HFF-Myc (cell line): ENCODE data around the gene NHS.

Experiments used
- DNase-seq: peaks from one replicate; pipeline ENCODE4 v3.0.0-alpha.2; 2011; ENCODE audit warnings: low read depth; ENCODE audit errors: extremely low read depth
- H3K4me3 ChIP-seq: replicated peaks from 2 replicates; pipeline ENCODE4 v1.5.1; 2011; ENCODE audit warnings: low read depth, mild to moderate bottlenecking, control low read depth, low read length
- TF ChIP-seq, protein P1 (sequence below): IDR thresholded peaks from 2 replicates; pipeline ENCODE4 v1.5.1; 2012; ENCODE audit warnings: mild to moderate bottlenecking, low read depth, low read length, control low read depth; ENCODE audit errors: missing control alignments

Gene NHS

DNA sequence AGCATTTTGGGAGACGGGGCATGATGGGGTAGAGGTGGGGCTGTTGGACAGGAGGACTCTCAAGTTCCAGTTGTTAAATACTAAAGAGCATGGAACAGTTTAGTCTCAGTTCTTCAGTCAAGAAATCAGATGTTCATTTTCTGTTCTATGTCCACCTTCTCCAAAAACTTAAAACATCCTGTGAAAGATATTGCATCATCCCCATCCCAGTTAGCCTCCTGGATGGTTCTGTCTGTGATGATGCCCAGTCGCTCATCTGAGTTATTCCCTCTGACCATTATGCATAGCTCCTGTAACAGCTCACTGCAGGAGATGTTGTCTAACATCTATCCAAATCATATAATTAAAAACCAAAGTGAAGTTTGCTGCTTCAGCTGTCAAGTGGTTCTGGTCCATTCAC, 330.2 kb downstream of the NHS start:
- H3K4me3 ChIP-seq = no peak overlapping the region
- TF ChIP-seq, protein P1, sequence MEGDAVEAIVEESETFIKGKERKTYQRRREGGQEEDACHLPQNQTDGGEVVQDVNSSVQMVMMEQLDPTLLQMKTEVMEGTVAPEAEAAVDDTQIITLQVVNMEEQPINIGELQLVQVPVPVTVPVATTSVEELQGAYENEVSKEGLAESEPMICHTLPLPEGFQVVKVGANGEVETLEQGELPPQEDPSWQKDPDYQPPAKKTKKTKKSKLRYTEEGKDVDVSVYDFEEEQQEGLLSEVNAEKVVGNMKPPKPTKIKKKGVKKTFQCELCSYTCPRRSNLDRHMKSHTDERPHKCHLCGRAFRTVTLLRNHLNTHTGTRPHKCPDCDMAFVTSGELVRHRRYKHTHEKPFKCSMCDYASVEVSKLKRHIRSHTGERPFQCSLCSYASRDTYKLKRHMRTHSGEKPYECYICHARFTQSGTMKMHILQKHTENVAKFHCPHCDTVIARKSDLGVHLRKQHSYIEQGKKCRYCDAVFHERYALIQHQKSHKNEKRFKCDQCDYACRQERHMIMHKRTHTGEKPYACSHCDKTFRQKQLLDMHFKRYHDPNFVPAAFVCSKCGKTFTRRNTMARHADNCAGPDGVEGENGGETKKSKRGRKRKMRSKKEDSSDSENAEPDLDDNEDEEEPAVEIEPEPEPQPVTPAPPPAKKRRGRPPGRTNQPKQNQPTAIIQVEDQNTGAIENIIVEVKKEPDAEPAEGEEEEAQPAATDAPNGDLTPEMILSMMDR = no peak
- no peak for DNase-seq

DNA sequence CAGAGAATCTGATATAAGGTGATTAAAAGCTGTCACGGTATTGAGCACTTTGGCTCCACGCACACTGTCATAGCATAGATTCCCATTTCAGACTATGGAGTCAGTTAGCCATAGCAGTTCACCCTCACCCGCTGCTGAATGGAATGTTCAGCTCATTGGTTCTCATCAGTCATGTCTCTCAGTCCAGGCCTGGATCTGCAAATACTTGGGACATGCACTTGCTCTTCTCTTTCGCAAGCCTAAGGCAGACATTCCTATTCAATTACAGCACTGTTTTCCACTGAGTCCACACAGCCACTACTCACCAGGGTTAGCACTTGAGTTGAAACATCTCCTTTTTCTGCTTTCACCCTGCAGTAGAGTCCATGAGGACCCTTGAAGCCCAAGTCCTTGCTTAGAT, 331.7 kb downstream of the NHS start:
- DNase-seq = no peak
- H3K4me3 ChIP-seq = no peak overlapping the region
- TF ChIP-seq, protein P1 = no peak

DNA sequence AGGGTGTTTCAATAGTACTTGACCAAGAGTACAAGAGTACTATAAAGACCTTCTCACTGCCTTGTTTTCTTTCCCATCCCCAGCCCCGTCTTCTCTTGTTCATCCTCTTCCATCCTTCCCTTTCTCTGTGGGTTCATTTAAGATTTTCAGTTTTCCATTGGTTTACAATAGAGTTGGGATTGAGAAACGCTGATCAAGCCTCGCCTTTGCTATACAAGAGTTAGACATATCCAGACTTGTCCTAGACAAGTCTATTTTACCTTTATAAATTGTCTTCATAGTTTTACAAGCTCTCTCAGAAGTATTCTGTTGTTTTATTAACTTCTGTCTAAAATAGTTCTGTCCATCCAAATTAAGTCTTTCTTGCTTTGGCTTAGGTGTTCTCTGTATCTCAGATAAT, 332.7 kb downstream of the NHS start:
- DNase-seq = no peak
- TF ChIP-seq, protein P1 = no peak
- H3K4me3 ChIP-seq = no peak overlapping the region

DNA sequence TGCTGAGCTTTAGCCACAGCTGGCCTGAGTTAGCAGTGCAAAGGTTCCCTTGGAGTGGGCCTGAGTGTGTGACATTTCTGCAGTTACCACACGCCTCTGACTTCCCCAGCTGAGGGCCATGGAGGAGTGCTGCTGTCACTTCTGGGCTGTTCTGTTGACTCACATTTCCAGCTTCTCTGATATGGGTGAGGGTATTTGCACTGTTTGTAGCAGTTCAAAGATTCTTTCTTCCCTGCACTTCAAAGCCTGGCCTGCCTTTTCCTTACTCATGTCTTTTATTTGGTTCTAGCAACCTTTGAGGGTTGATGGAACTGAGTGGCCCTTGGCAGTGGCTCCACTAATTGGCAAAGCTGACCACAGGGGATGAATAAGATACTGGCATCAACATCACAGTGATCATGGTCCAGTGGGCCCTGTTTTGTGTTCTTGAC, 335.9 kb downstream of the NHS start:
- TF ChIP-seq, protein P1 = no peak
- no peak overlapping the region for H3K4me3 ChIP-seq
- DNase-seq = no peak

DNA sequence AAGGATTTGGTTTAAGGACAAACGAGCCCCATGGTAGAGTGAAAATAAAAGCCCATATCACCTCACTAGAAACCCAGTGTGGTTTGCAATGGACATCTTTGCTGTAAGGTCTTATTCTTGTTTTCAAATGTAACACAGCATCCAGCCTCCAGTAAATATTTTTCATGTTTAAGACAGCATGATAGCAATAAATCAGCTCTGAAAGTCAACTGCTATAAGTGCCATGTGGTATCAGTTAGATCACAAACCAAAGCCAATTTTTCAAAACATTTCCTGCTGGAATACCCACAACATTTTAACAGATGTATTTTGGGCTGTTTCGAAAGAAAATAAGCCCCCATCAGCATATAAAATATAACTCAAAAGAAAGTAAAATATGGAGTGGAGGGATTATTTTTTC, 338.3 kb downstream of the NHS start:
- no peak overlapping the region for H3K4me3 ChIP-seq
- TF ChIP-seq, protein P1 = no peak
- no peak for DNase-seq

DNA sequence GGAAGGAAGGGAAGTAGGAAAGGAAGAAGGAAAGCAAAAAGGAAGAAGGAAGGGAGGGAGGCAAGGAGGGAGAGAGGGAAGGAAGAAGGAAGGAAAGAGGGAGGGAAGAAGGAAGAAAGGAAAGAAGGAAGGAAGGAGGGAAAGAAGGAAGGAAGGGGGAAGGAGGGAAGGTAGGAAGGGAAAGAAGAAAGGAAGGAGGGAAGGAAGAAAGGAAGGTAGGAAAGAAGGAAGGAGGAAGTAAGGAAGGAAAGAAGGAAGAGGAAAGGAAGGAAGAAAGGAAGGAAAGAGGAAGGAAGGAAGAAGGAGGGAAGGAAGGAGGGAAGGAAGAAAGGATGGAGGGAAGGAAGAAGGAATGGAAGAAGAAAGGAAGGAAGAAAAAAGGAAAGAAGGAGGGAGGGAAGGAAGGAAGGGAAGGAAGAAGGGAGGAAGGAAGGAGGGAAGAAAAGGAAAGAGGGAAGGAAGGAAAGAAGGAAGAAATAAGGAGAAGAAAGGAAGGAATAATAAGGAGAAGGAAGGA, 343.7 kb downstream of the NHS start:
- no peak for DNase-seq
- no peak overlapping the region for H3K4me3 ChIP-seq
- TF ChIP-seq, protein P1 = no peak

DNA sequence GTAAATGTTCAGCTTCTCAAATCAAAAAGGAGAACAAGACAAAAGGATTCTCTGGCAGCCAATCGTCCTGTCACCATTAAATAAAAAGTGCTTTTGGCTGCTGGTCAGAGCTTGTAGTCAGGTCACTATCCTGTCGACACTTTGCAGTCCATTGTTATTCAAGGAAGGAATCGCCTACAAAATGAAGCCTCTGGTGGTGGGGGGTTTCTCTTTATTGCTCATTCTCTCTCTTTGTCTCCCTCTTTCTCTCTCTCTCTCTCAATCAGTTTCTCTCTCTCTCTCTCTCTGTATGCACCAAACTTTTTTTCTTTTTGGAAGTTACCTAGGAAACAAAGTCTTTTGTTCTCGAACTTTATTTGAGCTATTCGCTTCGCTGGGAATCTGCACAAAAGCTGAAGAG, 344.7 kb downstream of the NHS start:
- TF ChIP-seq, protein P1 = no peak
- DNase-seq = no peak
- H3K4me3 ChIP-seq = no peak overlapping the region
